Urothelium cell line (cell line): ENCODE measurements around the gene ZNF670.
"Not testable (repeated sequence)": the region's sequence is repeated elsewhere in the genome, so short reads cannot be mapped to it uniquely, and the experiment has no call there.

ENCODE experiments used
- DNase-seq: peaks from one replicate; pipeline ENCODE4 v3.0.0; 2011; ENCODE audit warnings: low spot score, mixed read lengths
- FAIRE-seq: peaks from 2 replicates; lab custom pipeline; 2011; peaks lifted over from hg19 to GRCh38; lab: Jason Lieb, UNC

ZNF670 gene

DNA sequence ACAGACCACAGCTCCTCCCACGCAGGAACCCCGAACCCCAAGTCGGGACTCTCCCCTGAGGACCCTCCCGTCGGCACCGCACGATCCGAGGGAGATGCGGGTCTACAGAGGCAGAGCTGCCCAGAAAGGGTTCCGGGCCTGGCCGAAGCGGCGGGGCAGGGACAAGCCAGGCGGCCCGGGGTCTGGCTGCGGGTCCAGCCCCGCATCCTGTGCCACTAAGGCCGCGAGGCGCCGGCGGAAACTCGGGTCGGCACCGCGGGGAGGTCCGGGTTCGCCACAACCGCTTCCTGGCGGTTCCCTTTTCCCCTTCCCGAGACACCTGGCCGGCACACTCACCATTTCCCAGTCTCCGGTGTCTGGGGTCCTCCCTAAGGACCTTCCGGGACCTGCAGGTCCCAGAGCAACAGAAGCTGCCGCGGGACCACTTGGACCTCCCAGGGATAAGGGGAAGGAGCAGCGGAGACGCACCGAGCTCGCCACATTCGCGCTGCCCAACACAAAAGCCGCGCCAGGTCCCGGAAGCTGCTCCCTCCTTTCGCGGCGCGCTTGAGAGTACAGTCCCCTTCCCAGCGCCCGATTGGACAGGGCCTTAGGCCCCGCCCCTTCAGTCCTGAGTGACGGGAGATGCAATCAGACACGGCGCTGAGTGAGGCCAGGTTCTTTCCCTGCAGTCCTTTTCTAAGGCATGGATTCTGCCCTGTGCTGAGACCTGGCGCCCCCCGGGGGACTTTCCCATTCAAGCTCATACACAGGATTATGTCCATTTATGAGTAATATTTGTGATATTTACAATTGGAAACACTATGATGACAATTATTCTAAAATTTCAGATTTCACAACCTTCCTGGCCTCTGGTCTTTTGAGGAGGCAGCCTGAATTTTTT is at the start of gene ZNF670:
TSS of gene ZNF670 (minus strand) at position 554 of the 883 bp plus-strand sequence. CDS start at position 339, 215 bp downstream.
- DNase-seq (peak; percentile 96), FAIRE-seq (no peak)

DNA sequence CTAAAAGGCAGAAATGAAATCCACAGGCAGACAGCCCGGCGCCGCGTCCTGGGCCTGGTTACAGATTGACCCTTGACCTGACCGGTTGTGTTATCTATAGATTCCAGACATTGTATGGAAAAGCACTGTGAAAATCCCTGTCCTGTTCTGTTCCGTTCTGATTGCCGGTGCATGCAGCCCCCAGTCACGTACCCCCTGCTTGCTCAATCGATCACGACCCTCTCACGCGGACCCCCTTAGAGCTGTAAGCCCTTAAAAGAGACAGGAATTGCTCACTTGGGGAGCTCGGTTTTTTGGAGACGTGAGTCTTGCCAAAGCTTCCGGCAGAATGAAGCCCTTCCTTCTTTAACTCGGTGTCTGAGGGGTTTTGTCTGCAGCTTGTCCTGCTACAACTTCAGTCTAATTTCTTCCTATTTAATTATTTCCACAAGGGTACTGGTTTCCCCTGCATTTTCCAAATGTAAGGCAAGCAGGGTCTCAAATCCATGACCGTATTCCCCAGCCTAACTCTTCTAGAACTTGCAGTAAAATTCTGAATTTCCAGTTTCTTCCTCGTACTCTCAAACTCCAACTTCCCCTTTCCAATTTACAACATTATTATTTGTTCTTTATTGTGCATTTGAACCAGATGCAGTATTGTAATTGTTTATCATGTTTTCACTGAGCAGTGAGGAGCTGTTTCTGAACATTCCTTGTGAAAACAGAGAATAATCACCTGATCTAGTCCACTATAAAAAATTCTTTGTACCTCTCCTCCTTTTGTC is 49.1 kb upstream of the ZNF670 start:
- DNase-seq, FAIRE-seq: not testable (repeated sequence)

DNA sequence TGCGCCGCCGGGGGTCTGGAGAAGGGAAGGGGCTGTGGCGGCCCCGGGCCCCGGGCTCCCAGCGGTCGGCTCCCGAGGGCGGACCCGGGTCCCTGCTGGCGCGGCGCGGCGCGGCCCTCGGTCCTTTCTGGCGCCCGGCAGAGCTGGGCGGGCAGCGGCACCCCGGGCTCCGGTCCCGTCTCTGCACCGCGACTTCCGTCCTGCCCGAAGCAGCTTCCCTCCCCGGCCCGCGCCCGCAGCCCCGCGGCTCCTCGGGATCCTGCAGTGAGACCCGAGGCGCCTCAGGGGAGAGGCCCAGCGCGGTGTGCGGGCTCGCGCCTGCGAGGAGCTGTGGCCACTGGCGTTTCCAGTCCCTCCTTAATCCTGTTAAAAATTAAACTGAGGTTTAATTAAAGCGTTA is 48.0 kb upstream of the ZNF670 start:
- FAIRE-seq, DNase-seq: not testable (repeated sequence)

- FAIRE-seq, DNase-seq: not testable (repeated sequence)
These were observed 47.6 kb upstream of the ZNF670 start for GRCh38 chr1:247126166-247126565.

- FAIRE-seq (no peak), DNase-seq (no peak)
These were observed 42.8 kb upstream of the ZNF670 start for GRCh38 chr1:247121382-247121781.

DNA sequence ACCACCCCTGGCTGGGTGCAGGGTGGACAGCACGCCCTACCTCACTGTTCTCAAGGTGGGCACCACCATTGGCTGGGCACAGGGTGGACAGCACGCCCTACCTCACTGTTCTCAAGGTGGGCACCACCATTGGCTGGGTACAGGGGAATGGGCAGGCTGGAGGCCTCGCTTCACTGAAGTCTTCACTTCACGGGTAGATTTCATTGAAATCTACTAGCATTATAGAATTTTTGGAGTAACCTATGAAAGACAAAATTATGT is 41.7 kb upstream of the ZNF670 start:
- DNase-seq, FAIRE-seq: not testable (repeated sequence)

DNA sequence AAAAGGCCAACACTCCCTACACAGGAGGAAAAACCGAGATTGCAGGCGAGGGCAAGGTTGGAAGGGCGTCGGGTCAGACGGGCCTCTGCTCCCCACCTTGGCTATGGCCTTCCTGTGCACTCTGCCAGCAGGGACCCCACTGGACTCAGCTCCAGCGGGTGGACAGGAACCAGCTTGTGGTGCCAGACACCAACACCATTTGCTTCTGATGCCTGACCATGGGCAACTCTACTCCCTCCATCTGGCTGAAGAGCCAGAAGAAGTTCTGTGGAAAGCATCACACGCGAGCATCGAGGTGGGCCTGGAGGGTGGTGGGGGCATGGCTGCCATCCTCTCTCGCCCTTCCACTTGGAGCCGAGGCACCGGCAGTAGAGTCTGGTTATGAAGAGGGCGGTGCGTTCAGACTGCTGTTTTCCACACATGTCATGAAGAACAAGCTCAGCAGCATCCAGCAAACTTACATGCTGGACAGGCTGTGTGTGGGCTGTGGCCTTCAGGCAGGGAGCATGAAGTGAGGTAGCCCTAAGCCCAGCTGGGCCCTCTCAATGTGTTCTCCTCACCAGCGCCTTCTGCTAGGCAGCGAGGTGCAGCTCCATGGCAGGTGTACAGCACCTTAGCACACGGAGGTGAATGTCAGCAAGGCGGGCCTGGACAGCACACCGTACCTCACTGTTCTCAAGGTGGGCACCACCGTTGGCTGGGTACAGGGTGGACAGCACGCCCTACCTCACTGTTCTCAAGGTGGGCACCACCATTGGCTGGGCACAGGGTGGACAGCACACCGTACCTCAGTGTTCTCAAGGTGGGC is 41.2 kb upstream of the ZNF670 start:
- DNase-seq (no peak), FAIRE-seq (no peak)

DNA sequence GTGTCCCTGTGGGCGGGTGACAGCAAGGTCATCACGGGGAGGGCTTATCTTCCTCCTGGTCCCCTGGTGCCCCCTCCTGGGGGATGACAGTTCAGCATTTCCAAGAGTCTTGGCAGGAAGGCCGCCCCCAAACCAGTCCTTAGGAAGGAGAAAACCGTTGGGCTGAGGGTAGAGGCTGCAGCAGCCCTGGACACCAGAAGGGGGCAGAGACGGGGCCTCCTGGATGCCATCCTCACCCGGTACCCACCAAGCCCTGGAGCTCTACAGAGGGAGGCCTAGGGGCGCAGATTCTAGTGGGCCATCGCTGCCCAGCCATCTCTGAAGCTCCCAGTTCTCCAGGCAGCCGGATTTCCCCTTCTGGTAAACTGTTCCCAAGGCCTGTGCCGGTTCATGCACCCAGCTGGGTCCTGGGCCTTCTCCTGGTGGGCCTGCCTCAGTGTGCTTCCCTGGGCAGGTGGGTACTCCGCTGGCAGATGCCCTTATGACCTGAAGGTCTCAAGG is 40.4 kb upstream of the ZNF670 start:
- FAIRE-seq = no peak

GRCh38 chr1:247115545-247115944 is 36.9 kb upstream of the ZNF670 start:
- FAIRE-seq (no peak), DNase-seq (no peak)

More for the DNA sequence above, 40.4 kb upstream of the ZNF670 start:
- peak; percentile 55 for DNase-seq

- DNase-seq = no peak
- no peak for FAIRE-seq
These were observed 36.5 kb upstream of the ZNF670 start for GRCh38 chr1:247115141-247115510.

DNA sequence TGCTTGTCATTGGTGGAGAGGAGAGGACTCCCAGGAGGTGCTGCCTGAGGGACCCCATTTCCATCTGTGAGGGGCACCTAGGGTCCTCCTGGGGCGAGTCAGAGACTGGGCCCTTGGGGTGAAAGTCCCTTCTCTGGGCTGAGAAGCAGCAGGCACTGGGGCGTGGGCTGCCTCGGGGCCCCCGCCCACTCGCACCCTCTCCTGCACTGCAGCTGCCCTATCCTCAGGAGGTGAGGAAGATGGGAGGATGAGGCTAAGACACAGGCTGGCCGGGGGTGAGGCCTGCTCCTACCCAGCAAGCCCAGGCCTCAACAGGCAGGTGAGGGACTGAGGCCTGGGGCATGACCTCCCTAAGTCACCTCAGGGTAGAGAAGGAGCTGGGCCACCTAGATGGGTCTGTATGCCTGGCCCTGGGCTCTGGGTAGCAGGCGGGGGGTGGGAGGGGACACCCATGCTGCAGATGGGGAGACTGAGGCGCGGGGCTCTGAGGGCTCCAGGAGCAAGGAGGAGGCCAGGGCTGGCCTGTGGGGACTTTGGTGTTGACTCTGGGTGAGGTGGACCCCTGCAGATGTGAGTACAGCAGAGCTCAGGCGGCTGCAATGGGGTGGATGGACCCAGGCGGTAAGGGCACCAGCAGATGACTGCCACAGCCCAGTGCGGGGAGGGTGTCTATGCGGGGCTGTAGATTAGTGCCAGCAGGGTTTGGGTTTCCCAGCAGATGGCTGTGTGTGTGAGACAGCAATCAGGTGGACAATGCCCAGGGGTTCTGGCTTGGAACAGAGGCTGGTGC is 35.9 kb upstream of the ZNF670 start:
- FAIRE-seq = no peak
- DNase-seq = no peak

DNA sequence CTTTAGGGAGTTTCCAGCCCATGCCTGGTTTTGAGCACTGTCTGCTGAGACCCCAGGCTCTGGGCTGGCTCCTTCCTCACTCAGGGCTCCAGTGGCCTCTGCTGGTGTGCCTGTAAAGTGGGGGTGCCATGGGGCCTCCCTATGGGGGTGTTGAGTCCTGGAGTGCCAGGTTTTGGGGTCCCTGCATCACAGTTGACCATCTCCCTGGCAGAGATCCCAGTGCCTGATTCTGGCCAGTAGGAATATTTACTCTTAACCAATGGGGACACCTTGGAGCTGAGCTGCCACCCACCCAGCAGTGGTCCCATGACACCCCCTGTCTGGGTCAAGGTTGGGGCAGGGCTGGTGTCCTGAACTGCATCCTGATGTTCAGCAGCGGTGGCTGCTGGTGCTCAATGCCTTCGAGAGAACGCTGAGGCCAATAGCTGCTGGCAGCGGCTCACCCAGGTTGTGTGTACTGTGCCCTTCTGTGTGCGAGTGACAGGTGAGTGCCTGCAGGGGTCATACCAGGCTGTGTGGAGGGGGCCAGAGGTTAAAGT is 35.2 kb upstream of the ZNF670 start:
- DNase-seq = no peak
- no peak for FAIRE-seq

- DNase-seq (peak; percentile 45), FAIRE-seq (no peak)
These were observed 34.5 kb upstream of the ZNF670 start for GRCh38 chr1:247113094-247113497.

DNA sequence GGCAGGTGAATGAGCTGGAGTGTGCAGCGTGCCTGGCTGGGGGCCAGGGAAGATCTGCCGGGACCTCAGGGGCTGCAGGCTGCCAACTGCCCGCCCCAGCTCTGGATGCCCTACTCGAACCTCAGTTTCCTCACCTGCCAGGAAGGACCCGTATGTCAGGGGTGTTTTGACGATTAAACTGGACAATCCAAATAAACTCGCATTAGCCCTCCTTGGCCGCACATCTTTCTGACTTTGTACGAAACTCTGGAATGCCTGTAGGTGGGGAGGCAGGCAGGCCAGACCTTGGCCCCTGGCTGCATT is 33.8 kb upstream of the ZNF670 start:
- no peak for DNase-seq
- FAIRE-seq = no peak

DNA sequence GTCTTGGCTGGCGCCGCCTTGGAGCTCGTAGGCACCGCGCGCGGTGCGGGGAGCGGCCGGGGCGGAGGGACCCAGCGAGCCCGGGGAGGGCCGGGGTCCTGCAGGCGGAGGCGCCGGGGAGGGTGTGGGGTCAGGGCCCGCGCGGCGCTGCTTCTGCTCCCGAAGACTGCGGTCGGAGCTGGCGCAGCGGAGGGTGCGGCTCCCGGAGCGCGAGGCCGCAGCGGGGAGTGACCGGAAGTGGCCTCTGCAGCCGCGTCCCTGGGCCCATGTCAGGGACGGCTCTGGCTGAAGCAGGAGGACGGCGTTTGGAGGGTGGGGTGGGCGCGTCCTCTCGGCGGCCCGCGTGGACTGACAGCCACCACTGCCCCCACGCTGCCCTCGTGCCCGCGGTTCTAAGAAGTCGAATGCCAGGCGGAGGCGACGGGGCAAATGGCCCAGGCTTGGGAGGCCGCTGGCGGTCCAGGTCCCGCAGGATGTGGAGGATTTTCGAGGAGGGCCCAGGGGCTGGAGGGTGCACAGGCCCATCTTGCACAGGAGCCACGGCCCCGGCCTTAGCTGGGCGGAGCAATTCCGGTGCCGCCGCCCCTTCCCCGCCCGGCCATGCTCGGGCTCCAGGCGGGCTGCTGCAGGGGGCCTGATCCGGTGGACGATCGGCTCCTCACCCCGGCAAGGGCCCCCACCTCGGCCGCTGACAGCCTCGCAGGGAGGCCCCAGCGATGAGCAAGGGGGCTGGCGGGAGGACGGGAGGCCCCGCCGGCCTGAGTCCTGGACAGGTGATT is 33.3 kb upstream of the ZNF670 start:
- FAIRE-seq = no peak
- no peak for DNase-seq

GRCh38 chr1:247111259-247111699 is 32.7 kb upstream of the ZNF670 start:
- no peak for DNase-seq
- no peak for FAIRE-seq

- no peak for FAIRE-seq
These were observed 32.1 kb upstream of the ZNF670 start for GRCh38 chr1:247110627-247111258.

DNA sequence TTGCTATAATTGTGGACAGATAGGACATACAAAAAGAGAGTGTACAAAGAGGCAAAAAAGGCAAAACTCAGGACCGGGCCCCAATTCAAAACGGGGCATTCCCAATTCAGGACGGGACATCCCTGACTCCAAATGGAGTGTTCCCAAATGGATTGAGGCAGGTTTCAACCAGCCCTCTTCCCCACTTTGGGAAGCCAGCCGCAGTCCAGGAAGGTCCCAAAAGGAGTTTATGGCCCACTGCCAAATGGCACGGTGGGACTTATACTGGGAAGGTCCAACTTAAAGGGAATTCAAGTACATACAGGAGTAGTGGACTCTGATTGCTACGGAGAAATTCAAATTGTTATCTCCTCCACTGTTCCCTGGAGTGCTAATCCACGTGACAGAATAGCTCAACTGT is 29.1 kb upstream of the ZNF670 start:
- no peak for DNase-seq
- FAIRE-seq = no peak

More at GRCh38 chr1:247110627-247111258, 32.1 kb upstream of the ZNF670 start:
- no peak for DNase-seq

- DNase-seq = no peak
- no peak for FAIRE-seq
These were observed 27.4 kb upstream of the ZNF670 start for GRCh38 chr1:247105966-247106365.
